Left lung (tissue), 10 donors: ENCODE data around the gene EMILIN3. TPM values are rescaled to one million over a fixed set of nuclear protein-coding genes. Genes with fewer than 3 reads are reported as not detected.
A peak's percentile ranks its signal among the peaks of the same experiment; 100 is the strongest.

Experiments used
- ATAC-seq: fragments of 200-7000 bp; cut with Tn5 transposase; one replicate; pipeline ENCODE4 v1.9.1; 2020; ENCODE audit warnings: moderate library complexity
- DNase-seq, 4 donors: peaks; one replicate each; pipeline ENCODE4 v3.0.0-alpha.2; 2013 to 2020
- H3K27ac ChIP-seq, 2 donors: fragments of 200-600 bp; sonication (generic) in 1 of 2; one replicate each; pipeline versions ENCODE4 v1.5.0 to v1.8.0; 2020 to 2021
- H3K27me3 ChIP-seq, 2 donors: fragments of 200-600 bp; sonication (generic) in 1 of 2; one replicate each; pipeline versions ENCODE4 v1.5.0 to v1.8.0; 2020 to 2021
- H3K36me3 ChIP-seq, 2 donors: fragments of 200-600 bp; sonication (generic) in 1 of 2; one replicate each; pipeline versions ENCODE4 v1.5.0 to v1.8.0; 2020 to 2021
- H3K4me1 ChIP-seq, 2 donors: fragments of 200-600 bp; one replicate each; pipeline ENCODE4 v1.8.0; 2021
- H3K4me3 ChIP-seq, 2 donors: fragments of 200-600 bp; sonication (generic) in 1 of 2; one replicate each; pipeline versions ENCODE4 v1.5.0 to v1.8.0; 2020 to 2021; ENCODE audit warnings: mild to moderate bottlenecking in 1 of 2
- H3K9me3 ChIP-seq, 2 donors: fragments of 200-600 bp; sonication (generic) in 1 of 2; one replicate each; pipeline versions ENCODE4 v1.5.0 to v1.8.0; 2020 to 2021
- intact Hi-C, 2 donors: fragments of 100-400 bp; cut with DNase I; formaldehyde crosslinking; loops; one replicate each; pipeline versions ENCODE4 v1.11.2 to v1.14.2; 2022
- polyA plus RNA-seq, 6 donors: library from polyadenylated mRNA; unstranded; fragments of 120-200 nt; gene quantifications; one replicate each; pipeline ENCODE4 v1.2.1, GENCODE V29; 2013; ENCODE audit not compliant: insufficient read length in 6 of 6
- total RNA-seq, 2 donors: library from RNA; stranded (reverse); fragmentation: NEBNext Ultra II Directional; extraction: Animal tissue kit (Norgen Biotek cat#: 25700); gene quantifications; one replicate each; pipeline ENCODE4 v1.2.1, GENCODE V29; 2021
- TF ChIP-seq, protein P1 (sequence below), 2 donors: fragments of 200-600 bp; sonication (generic) in 1 of 2; IDR thresholded peaks; one replicate each; pipeline versions ENCODE4 v1.5.0 to v1.8.0; 2021; ENCODE audit warnings: antibody characterized with exemption in 2 of 2
- donor health status: DM: no; HTN: yes; CAD: no.
- donor health status: DM: no; HTN: no; CAD: no.

EMILIN3 gene
- total and polyA plus RNA-seq, 8 donors, result 0.08 to 2.5 (median 2.0) TPM

DNA sequence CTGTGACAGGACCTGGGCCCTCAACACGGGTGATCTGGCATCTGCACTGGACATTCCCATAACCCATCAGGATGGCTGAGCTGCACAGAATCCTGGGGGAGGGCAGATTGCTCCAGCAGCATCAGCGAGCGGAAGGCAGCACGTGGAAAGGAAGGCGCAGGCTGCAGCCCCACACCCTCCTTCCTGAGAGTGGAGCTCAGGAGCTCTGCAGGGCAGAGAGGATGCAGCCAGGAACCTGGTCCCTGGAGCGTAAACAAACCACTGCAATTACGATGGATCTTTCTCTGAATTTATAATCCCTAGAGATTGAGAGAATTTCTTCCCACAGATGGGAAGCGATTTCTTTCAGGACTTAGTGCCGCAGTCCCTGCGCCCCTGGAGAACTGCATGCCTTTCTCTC lies 39.7 kb upstream of the EMILIN3 start:
- Histone ChIP-seq H3K36me3 (peaks cover 0 to 78% of the 10 kb centered on the region in 2 donors), H3K4me1 (no peaks in the 10 kb centered on the region), H3K4me3 (no peak overlapping the region), H3K9me3 (no peaks in the 10 kb centered on the region), H3K27ac (no peak overlapping the region), H3K27me3 (no peaks in the 10 kb centered on the region)
- TF ChIP-seq, protein P1, sequence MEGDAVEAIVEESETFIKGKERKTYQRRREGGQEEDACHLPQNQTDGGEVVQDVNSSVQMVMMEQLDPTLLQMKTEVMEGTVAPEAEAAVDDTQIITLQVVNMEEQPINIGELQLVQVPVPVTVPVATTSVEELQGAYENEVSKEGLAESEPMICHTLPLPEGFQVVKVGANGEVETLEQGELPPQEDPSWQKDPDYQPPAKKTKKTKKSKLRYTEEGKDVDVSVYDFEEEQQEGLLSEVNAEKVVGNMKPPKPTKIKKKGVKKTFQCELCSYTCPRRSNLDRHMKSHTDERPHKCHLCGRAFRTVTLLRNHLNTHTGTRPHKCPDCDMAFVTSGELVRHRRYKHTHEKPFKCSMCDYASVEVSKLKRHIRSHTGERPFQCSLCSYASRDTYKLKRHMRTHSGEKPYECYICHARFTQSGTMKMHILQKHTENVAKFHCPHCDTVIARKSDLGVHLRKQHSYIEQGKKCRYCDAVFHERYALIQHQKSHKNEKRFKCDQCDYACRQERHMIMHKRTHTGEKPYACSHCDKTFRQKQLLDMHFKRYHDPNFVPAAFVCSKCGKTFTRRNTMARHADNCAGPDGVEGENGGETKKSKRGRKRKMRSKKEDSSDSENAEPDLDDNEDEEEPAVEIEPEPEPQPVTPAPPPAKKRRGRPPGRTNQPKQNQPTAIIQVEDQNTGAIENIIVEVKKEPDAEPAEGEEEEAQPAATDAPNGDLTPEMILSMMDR (IDR thresholded peaks at IDR 0.05), result no peak
- DNase-seq, result no peak
- intact Hi-C loops, result no loop called here
- peak; percentile 25 for ATAC-seq

DNA sequence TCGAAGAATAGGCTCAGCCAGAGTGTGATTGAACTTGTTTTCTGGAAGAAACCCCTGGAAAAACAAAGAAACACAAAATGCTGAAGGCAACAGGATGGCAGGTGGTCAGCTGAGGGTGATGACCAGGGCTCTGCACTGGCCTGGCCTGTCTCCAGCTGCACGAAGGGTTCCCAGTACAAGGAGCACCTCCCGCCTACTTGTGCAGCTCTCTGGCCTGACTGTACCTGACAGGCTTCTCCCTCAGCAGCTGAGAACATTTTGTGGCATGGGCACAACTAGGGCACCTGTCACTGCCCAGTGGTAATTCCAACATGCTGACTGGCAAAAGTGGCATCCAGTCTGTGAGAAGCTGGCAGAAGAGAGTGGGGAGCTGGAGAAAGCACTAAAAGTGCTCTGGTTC lies 38.8 kb upstream of the EMILIN3 start:
- intact Hi-C loops, result no loop called here
- Histone ChIP-seq H3K36me3 (peaks cover 0 to 69% of the 10 kb centered on the region in 2 donors), H3K4me1 (no peaks in the 10 kb centered on the region), H3K27me3 (no peaks in the 10 kb centered on the region), H3K27ac (no peak overlapping the region), H3K9me3 (no peaks in the 10 kb centered on the region), H3K4me3 (no peak overlapping the region)
- no peak for ATAC-seq
- TF ChIP-seq, protein P1 (IDR thresholded peaks at IDR 0.05), result no peak
- no peak for DNase-seq

GRCh38 chr20:41403604-41404003 lies 37.0 kb upstream of the EMILIN3 start:
- peaks cover 0 to 51% of the 10 kb centered on the region in 2 donors for H3K36me3 ChIP-seq
- DNase-seq, result no peak
- no peak for ATAC-seq
- H3K27me3 ChIP-seq, result no peaks in the 10 kb centered on the region
- intact Hi-C loops, result no loop called here
- H3K9me3 ChIP-seq, result no peaks in the 10 kb centered on the region
- TF ChIP-seq, protein P1 (IDR thresholded peaks at IDR 0.05), result no peak
- H3K4me3 ChIP-seq, result no peak overlapping the region
- H3K4me1 ChIP-seq, result no peaks in the 10 kb centered on the region
- no peak overlapping the region for H3K27ac ChIP-seq

DNA sequence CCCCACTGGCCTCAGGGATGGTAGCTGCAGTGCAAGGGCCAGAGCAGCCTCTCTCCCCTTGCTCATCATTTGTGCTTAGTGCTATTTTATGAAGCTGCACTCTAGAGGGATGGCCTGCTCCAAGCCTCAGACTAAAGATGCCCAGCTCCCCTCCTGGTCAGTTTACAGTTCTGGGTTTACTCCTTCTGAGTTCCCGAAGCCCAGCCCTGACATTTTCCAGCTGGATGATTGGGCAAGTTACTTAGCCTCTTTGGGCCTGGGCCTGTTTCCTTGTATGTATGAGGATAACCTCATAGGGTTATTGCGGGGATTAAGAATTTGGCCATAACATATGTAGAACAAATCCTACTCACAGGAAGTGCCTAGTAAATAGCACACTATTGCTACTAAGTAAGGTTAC lies 31.8 kb upstream of the EMILIN3 start:
- no peaks in the 10 kb centered on the region for H3K9me3 ChIP-seq
- peak; percentile 55 for ATAC-seq
- H3K4me1 ChIP-seq, result no peaks in the 10 kb centered on the region
- H3K4me3 ChIP-seq, result no peak overlapping the region
- intact Hi-C loops, result no loop called here
- no peaks in the 10 kb centered on the region for H3K27me3 ChIP-seq
- peaks cover 0 to 3% of the 10 kb centered on the region in 2 donors for H3K36me3 ChIP-seq
- H3K27ac ChIP-seq, result no peak overlapping the region
- peak in 2 of 4 donors; percentile 70 to 89 for DNase-seq
- TF ChIP-seq, protein P1 (IDR thresholded peaks at IDR 0.05), result no peak

DNA sequence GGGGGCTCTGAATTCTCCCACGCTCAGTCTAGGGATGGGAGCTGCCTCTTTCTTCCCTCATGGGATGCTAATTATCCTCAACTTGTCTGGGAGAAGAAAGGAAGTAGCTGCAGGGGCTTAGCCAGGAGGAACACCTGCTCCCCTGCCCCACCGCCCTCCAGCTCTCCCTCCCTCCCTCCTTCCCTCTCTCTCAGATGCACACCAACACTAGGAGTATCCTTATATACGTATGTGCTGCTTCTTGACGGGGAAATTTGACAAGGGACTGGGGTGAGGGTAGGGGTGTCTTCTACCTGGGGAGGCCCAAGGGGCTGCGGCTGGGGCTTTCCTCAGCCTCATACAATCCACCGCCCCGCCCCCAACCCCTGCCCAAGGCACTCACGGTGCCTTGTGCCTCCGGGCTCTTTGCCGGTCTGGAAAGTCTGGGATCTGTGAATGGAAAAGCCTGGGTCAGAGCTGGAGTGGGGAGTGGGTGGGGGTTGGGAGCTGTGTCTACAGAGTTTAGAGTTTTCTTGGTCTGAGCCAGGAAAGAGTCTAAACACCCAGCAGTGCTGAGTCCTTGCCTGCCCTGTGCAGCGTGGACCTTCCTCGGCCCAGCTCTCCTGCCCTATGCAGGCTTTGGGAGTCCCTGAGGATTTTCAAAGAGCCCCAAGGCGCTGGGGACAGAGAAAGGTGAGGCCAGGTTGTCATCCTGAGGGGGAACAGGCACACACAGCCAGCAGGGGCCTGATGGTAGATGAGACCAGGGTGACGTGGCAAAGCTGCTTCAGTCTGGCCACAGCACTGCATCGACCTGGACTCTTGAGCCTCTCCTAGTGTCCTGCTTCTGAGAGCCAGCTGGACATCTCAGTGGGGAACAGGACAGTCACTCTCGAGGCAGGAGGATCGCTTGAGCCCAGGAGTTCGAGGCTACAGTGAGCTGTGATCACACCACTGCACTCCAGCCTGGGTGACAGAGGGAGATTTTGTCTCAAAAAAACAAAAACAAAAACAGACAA lies 29.3 kb upstream of the EMILIN3 start:
- intact Hi-C loops, result no loop called here

More for the DNA sequence above, 29.3 kb upstream of the EMILIN3 start:
- Histone ChIP-seq H3K27me3 (no peaks in the 10 kb centered on the region), H3K36me3 (no peaks in the 10 kb centered on the region), H3K4me1 (no peaks in the 10 kb centered on the region), H3K4me3 (no peak overlapping the region), H3K9me3 (no peaks in the 10 kb centered on the region), H3K27ac (no peak overlapping the region)
- TF ChIP-seq, protein P1 (IDR thresholded peaks at IDR 0.05), result no peak
- no peak for ATAC-seq
- DNase-seq, result no peak
